PC-3 (cell line): ENCODE results near the gene HDAC11.

ENCODE experiments used
- EZH2 ChIP-seq: fragments of 300-600 bp; sonication (generic); IDR thresholded peaks from one replicate; pipeline ENCODE4 v1.6.1; 2017; ENCODE audit warnings: antibody characterized with exemption, mild to moderate bottlenecking, low read length; ENCODE audit not compliant: unreplicated experiment
- EZH2phosphoT487 ChIP-seq: fragments of 300-600 bp; sonication (generic); IDR thresholded peaks from 2 replicates; pipeline ENCODE4 v1.6.1; 2018; ENCODE audit warnings: mild to moderate bottlenecking, antibody characterized with exemption, low read length, borderline replicate concordance
- TF ChIP-seq, protein P1 (sequence below): fragments of 300-600 bp; sonication (generic); conservative IDR thresholded peaks from 2 replicates; pipeline ENCODE4 v1.5.1; 2017; ENCODE audit warnings: antibody characterized with exemption, low read depth, mild to moderate bottlenecking, low read length

DNA sequence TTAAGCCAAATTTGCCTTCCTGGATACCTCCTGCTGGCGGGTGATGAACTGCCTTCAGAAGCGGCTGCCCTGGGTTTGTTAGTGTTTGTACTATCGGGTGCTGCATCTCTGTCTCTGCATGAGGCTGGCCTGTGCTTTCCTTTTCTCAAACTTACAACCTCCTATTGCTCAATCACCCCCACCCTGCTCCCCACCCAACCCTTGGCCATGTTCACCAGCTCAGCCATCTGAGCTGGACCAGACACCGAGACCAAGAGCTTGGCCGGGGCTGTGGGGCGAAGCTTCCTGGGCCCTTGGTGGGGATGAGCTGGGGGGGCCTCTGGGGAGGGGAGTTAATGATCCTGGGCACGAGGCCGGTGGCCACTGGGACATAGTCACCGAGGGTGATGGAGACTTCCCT lies 52.0 kb downstream of the HDAC11 start:
- TF ChIP-seq, protein P1, sequence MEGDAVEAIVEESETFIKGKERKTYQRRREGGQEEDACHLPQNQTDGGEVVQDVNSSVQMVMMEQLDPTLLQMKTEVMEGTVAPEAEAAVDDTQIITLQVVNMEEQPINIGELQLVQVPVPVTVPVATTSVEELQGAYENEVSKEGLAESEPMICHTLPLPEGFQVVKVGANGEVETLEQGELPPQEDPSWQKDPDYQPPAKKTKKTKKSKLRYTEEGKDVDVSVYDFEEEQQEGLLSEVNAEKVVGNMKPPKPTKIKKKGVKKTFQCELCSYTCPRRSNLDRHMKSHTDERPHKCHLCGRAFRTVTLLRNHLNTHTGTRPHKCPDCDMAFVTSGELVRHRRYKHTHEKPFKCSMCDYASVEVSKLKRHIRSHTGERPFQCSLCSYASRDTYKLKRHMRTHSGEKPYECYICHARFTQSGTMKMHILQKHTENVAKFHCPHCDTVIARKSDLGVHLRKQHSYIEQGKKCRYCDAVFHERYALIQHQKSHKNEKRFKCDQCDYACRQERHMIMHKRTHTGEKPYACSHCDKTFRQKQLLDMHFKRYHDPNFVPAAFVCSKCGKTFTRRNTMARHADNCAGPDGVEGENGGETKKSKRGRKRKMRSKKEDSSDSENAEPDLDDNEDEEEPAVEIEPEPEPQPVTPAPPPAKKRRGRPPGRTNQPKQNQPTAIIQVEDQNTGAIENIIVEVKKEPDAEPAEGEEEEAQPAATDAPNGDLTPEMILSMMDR = no peak
- TF ChIP-seq EZH2 (no peak), EZH2phosphoT487 (no peak)
